Common myeloid progenitor, CD34-positive (primary cell): Measurements from ENCODE around the gene USP13.

Source experiments
- CTCF ChIA-PET: fragments of 350-600 bp; sonication (Branson Sonifier 250); formaldehyde crosslinking; loops from one replicate; lab custom pipeline; 2021; ENCODE audit warnings: antibody characterized with exemption; lab: Charles Lee
- POLR2A ChIA-PET: fragments of 350-600 bp; sonication (Branson Sonifier 250); formaldehyde crosslinking; loops from one replicate; lab custom pipeline; 2021; ENCODE audit warnings: antibody characterized with exemption; lab: Charles Lee
- DNase-seq, 3 donors: peaks; one replicate each; pipeline versions ENCODE4 v3.0.0 to v3.0.0-alpha.2; 2013
- H3K27ac ChIP-seq, 2 experiments: 1 replicate in 1 of 2; 2 replicates in 1 of 2; pipeline ENCODE4 v1.7.0; 2013; ENCODE audit warnings: inconsistent platforms in 2 of 2, low read length in 2 of 2, mild to moderate bottlenecking in 2 of 2, low read depth in 1 of 2, moderate library complexity in 1 of 2; ENCODE audit not compliant: severe bottlenecking in 2 of 2, insufficient read depth in 1 of 2, poor library complexity in 1 of 2
- H3K27me3 ChIP-seq, 5 experiments: replicated peaks in 2 of 5; 1 replicate in 3 of 5; 2 replicates in 2 of 5; pipeline versions ENCODE4 v1.6.1 to v1.7.0; 2013; ENCODE audit warnings: low read length in 4 of 5, mild to moderate bottlenecking in 2 of 5, moderate library complexity in 2 of 5, inconsistent platforms in 1 of 5; ENCODE audit not compliant: insufficient read depth in 5 of 5, control insufficient read depth in 4 of 5
- H3K36me3 ChIP-seq, 4 experiments: 1 replicate in 2 of 4; 2 replicates in 2 of 4; pipeline versions ENCODE4 v1.6.1 to v1.7.0; 2013; ENCODE audit warnings: low read length in 3 of 4, control low read depth in 1 of 4, mild to moderate bottlenecking in 1 of 4; ENCODE audit not compliant: control insufficient read depth in 4 of 4, insufficient read depth in 4 of 4
- H3K4me1 ChIP-seq, 4 experiments: 1 replicate in 3 of 4; 2 replicates in 1 of 4; pipeline versions ENCODE4 v1.6.1 to v1.7.1; 2013; ENCODE audit warnings: low read length in 3 of 4, mild to moderate bottlenecking in 3 of 4, control low read depth in 1 of 4, inconsistent platforms in 1 of 4, moderate library complexity in 1 of 4; ENCODE audit not compliant: control insufficient read depth in 4 of 4, insufficient read depth in 4 of 4; ENCODE audit errors: control extremely low read depth in 1 of 4
- H3K4me3 ChIP-seq, 7 experiments: 1 replicate in 4 of 7; 2 replicates in 3 of 7; pipeline versions ENCODE4 v1.5.1 to v1.7.0; 2013; ENCODE audit warnings: mild to moderate bottlenecking in 7 of 7, low read length in 6 of 7, moderate library complexity in 6 of 7, inconsistent platforms in 2 of 7, low read depth in 2 of 7, control low read depth in 1 of 7; ENCODE audit not compliant: insufficient read depth in 4 of 7, control insufficient read depth in 1 of 7; ENCODE audit errors: extremely low read depth in 1 of 7
- H3K9me3 ChIP-seq, 5 experiments: 1 replicate in 4 of 5; 2 replicates in 1 of 5; pipeline versions ENCODE4 v1.6.1 to v1.7.1; 2013; ENCODE audit warnings: low read length in 4 of 5, mild to moderate bottlenecking in 2 of 5, inconsistent platforms in 1 of 5, low read depth in 1 of 5, moderate library complexity in 1 of 5; ENCODE audit not compliant: control insufficient read depth in 4 of 5, insufficient read depth in 2 of 5; ENCODE audit errors: control extremely low read depth in 1 of 5
- WGBS: methylation state at CpG from one replicate; pipeline ENCODE4 v1.1.5; 2013; ENCODE audit not compliant: insufficient coverage; 5-methylcytosine and 5-hydroxymethylcytosine counted together

Gene USP13

GRCh38 chr3:179703816-179704215 lies 51.0 kb downstream of the USP13 start:
- Histone ChIP-seq H3K9me3 (no peaks in the 10 kb centered on the region), H3K27me3 (no peaks in the 10 kb centered on the region), H3K27ac (no peak overlapping the region), H3K36me3 (peaks cover 0 to 27% (median 19%) of the 10 kb centered on the region in 4 experiments), H3K4me1 (peaks cover 0 to 5% (median 0%) of the 10 kb centered on the region in 4 experiments), H3K4me3 (no peak overlapping the region)
- DNase-seq, result no peak
- 96% methylated on average over 3 of the region's 3 CpGs for WGBS
- CTCF ChIA-PET, result no interaction called here
- POLR2A ChIA-PET, result no interaction called here

- Histone ChIP-seq H3K4me3 (no peak overlapping the region), H3K4me1 (no peaks in the 10 kb centered on the region), H3K27ac (no peak overlapping the region), H3K36me3 (peaks cover 11 to 35% (median 25%) of the 10 kb centered on the region in 4 experiments), H3K27me3 (no peaks in the 10 kb centered on the region), H3K9me3 (no peaks in the 10 kb centered on the region)
- ChIA-PET POLR2A (no interaction called here), CTCF (no interaction called here)
- WGBS, result 100% methylated on average over 1 of the region's 1 CpG
- no peak for DNase-seq
These were observed 53.4 kb downstream of the USP13 start for GRCh38 chr3:179706233-179706632.

DNA sequence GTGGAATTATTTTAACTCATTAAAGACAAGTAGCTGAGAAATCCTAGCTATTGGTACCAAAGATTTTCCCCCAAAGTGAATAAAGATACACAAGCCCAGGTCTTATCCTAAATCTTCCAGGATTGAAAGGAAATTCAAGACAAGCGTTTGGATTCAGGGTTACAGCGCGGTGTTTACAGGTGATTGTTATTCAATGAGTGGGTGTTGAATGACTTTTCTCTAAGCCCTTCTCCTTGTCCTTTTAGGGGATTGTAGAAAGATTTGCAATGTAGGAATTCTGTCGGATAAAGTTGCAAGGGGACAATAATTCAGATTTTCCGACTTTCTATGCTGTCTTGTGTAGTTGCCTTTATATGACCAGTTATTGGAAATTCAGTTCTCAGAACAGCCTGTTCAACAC lies 57.2 kb downstream of the USP13 start:
- no peaks in the 10 kb centered on the region for H3K27me3 ChIP-seq
- H3K9me3 ChIP-seq, result no peaks in the 10 kb centered on the region
- H3K36me3 ChIP-seq, result peaks cover 11 to 29% (median 21%) of the 10 kb centered on the region in 4 experiments
- no peak overlapping the region for H3K27ac ChIP-seq
- 94% methylated on average over 2 of the region's 5 CpGs for WGBS
- H3K4me3 ChIP-seq, result no peak overlapping the region
- POLR2A ChIA-PET, result no interaction called here
- H3K4me1 ChIP-seq, result no peaks in the 10 kb centered on the region
- CTCF ChIA-PET, result no interaction called here
- no peak for DNase-seq

GRCh38 chr3:179713643-179714090 lies 60.8 kb downstream of the USP13 start:
- WGBS, result 100% methylated on average over 3 of the region's 6 CpGs
- Histone ChIP-seq H3K27ac (no peak overlapping the region), H3K4me1 (peaks cover 0 to 15% (median 5%) of the 10 kb centered on the region in 4 experiments), H3K27me3 (no peaks in the 10 kb centered on the region), H3K9me3 (no peaks in the 10 kb centered on the region), H3K4me3 (no peak overlapping the region), H3K36me3 (peaks cover 8 to 15% (median 12%) of the 10 kb centered on the region in 4 experiments)
- ChIA-PET POLR2A (no interaction called here), CTCF (no interaction called here)
- DNase-seq, result no peak

GRCh38 chr3:179715582-179715981 lies 62.7 kb downstream of the USP13 start:
- WGBS, result 90% methylated on average over 5 of the region's 7 CpGs
- H3K27ac ChIP-seq, result no peak overlapping the region
- H3K27me3 ChIP-seq, result no peaks in the 10 kb centered on the region
- ChIA-PET CTCF (interaction anchor here (0.5 kb wide), 1 partner anchor 1137 kb away, joined by 3 read pairs; no protein-coding TSS in a partner anchor), POLR2A (no interaction called here)
- H3K4me1 ChIP-seq, result peaks cover 0 to 15% (median 5%) of the 10 kb centered on the region in 4 experiments
- no peak overlapping the region for H3K4me3 ChIP-seq
- no peak for DNase-seq
- no peaks in the 10 kb centered on the region for H3K9me3 ChIP-seq
- peaks cover 2 to 3% (median 3%) of the 10 kb centered on the region in 4 experiments for H3K36me3 ChIP-seq

- DNase-seq, result no peak
- Histone ChIP-seq H3K4me1 (peaks cover 0 to 15% (median 5%) of the 10 kb centered on the region in 4 experiments), H3K4me3 (no peak overlapping the region), H3K27ac (no peak overlapping the region), H3K36me3 (peaks cover 0 to 4% (median 2%) of the 10 kb centered on the region in 4 experiments), H3K9me3 (no peaks in the 10 kb centered on the region), H3K27me3 (no peaks in the 10 kb centered on the region)
- ChIA-PET POLR2A (no interaction called here), CTCF (no interaction called here)
- WGBS, result 100% methylated on average over 1 of the region's 4 CpGs
These were observed 63.4 kb downstream of the USP13 start for GRCh38 chr3:179716226-179716625.

GRCh38 chr3:179716811-179717210 lies 64.0 kb downstream of the USP13 start:
- WGBS, result no CpG with 5 or more reads among the region's 2 CpGs
- Histone ChIP-seq H3K9me3 (no peaks in the 10 kb centered on the region), H3K36me3 (peaks cover 3 to 8% (median 6%) of the 10 kb centered on the region in 4 experiments), H3K4me1 (peaks cover 0 to 15% (median 5%) of the 10 kb centered on the region in 4 experiments), H3K27me3 (no peaks in the 10 kb centered on the region), H3K4me3 (peak overlapping the region in 1 of 7 experiments; percentile 33), H3K27ac (no peak overlapping the region)
- DNase-seq, result peak; percentile 10 to 65 (median 56)
- ChIA-PET CTCF (interaction anchor here (1.2 kb wide), 1 partner anchor 21 kb away, joined by 4 read pairs; no protein-coding TSS in a partner anchor), POLR2A (no interaction called here)
